Stimulated activated CD4-positive, alpha-beta T cell treated with anti-CD3 and anti-CD28 coated beads, Interleukin-4, amount 100 ng/mL, for 4 hours (primary cell): ENCODE results near the gene TECPR2.
"Not testable (repeated sequence)": the region's sequence is repeated elsewhere in the genome, so short reads cannot be mapped to it uniquely, and the experiment has no call there.

ENCODE experiments used
- DNase-seq, 2 experiments: peaks; one replicate each; pipeline ENCODE4 v3.0.0-alpha.2; 2020

The TECPR2 gene

DNA sequence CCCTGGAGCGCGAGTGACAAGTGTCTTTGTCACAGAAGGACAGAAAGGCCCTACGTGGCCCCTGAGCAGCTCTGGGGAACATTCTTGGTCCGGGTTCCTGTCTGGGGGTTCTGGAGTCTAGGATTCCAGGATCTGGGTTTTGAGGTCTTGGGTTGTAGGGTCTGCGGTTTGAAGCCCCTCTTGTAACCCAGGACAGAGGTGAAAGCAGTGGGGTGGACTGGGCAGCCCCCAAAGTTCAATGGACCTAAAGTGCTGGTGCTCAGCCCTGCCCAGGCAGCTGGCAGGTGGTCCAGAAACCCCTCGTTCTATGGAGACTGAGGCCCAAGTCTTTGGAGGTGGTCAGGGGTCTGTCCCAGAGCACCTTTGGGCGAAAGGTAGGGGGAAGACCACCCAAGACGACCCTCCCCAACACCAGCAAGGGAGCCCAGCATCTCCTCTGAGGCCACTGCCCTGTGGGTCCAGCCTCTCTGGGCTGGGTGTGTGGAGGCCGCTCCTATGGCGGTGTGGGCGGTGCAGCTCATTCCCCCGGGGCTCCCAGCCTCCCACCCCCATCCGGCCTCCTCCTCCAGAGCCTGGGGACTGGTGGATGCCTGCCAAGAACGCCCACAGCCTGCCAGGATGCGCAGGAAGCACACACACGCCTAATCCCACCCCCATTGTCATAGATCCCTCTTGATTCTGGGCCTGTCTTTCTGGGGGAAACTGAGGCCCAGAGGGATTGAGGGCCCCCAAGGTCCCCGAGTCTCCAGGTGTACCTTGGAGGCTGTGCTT lies 177.0 kb downstream of the TECPR2 start:
- no peak for DNase-seq

DNA sequence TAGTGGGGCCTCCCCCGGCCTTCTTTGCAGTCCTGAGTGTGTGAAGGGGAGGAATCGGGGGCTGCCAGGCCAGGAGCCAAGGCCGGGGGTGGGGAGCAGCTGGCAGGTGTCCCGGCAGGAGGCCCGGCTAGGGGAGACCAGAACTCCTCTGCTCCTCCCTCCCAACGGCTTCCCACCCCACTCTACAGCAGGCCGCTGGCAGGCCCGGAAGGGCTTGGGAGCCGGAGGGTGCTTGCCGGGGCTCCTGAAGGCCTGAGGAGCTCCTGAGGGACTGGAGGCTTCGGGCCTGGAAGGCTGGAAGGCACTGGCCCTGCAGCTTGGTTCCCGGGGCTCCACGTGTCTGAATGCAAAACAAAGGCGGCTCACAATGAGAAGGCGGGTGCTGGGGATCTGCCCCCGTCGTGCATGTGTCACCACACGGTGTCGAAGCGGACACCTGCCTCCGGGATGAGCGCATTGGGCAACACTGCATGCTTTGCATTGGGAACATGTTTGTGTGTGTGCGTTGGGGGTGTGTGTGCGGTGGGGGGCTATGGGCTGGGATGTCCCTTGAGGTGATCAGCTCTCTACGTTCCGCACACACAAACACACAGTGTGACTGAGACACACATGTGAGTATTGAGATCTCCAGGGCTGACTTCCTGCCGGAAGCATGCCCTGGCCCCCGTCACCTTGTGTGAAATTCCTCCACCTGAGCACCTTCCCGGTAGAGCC lies 177.7 kb downstream of the TECPR2 start:
- DNase-seq = no peak

DNA sequence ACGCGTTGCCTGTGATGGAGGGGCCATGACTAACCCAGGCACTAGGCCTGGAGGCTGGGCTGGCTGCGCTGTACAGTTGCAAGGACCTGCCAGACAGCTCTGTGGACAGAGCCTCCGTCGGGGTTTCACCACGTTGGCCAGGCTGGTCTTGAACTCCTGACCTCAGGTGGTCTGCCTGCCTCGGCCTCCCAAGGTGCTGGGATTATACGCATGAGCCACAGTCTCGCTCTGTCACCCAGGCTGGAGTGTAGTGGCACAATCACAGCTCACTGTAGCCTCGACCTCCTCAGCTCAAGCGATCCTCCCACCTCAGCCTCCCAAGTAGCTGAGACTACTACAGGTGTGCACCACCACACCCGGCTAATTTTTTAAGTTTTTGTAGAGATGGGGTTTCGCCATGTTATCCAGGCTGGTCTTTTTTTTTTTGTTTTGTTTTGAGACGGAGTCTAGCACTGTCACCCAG lies 178.3 kb downstream of the TECPR2 start:
- DNase-seq = not testable (repeated sequence)

DNA sequence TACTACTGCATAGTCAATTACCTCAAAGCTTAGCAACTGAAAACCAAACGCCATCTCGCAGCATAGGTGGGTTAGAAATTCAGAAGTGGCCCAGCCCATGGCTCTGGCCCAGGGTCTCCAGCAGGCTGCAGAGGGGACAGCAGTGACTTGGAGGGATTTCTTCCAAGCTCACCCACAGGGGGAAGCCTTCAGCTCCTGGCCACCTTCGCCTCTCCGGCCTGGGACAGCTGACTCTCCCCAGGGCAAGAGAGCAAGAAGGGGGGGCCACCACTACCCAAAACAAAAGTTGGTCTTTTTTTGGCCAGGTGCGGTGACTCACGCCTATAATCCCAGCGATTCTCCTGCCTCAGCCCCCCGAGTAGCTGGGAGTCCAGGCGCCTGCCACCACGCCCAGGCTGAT lies 179.0 kb downstream of the TECPR2 start:
- DNase-seq = no peak

DNA sequence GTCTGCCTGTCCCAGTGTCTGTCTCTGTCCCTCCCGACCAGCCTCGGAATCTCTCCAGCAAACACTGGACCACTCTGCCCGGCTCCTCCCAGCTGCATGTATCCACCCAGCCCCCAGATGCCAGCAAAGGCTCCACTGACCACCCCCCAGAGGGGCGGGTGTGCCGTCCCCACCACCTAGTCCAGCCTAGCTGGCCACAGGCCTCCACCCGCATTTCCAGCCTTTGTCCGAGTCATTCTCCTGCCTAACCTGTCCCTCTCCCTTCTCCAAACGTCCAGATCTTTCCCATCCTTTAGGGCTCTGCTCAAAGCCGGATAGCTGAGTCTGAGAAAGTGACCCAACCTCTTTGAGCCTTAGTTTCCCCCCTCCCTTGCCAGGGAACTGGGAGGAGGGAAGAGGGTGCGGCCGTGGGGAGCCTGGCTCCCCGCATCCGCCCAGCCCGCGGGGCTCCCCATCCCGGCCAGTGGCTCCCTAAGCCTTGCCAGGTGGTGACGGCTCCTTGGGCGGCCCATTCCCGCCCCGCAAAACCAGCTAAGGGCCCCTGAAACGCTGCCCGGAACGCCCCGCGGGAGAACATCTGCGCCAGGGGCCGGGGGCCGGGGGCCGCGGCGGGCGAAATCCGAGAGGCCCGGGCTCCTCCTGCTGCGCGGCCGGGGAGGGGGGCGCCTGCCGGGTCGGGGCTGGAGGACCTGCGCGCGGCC lies 181.5 kb downstream of the TECPR2 start:
- DNase-seq = no peak

DNA sequence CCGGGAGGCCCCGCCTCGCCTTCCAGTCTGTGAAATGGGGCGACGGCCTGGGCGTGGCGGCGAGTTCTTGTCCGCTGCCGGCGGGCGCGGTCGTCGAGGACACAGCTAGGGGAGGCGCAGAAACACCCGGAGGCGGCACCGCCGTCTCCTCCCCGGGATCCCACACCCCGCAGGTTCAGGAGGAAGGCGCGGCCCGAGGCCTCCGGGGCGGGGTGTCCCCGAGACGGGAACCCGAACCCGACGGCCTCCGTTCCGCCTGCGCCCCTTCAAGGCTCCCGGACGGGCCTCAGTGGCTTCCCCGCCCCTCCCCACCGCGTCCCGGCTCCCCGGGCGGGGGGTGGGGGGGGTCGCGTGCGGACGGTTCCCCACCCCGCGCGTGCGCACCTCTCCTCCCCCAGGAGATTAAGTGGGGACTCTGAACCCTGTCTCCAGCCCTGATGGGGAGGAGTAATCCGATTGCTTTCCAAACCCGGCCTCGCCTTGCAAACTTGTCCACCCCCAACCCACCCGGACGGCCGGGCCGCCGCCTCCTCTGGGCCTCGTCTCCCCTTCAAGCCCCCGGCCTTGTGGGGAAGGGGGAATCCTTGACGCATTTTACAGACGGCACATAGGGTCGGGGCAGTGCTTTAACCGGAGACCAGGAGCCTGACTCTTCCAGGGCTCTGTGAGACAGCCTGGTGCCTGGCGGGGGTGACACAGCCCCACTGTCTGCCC lies 182.2 kb downstream of the TECPR2 start:
- DNase-seq = no peak

DNA sequence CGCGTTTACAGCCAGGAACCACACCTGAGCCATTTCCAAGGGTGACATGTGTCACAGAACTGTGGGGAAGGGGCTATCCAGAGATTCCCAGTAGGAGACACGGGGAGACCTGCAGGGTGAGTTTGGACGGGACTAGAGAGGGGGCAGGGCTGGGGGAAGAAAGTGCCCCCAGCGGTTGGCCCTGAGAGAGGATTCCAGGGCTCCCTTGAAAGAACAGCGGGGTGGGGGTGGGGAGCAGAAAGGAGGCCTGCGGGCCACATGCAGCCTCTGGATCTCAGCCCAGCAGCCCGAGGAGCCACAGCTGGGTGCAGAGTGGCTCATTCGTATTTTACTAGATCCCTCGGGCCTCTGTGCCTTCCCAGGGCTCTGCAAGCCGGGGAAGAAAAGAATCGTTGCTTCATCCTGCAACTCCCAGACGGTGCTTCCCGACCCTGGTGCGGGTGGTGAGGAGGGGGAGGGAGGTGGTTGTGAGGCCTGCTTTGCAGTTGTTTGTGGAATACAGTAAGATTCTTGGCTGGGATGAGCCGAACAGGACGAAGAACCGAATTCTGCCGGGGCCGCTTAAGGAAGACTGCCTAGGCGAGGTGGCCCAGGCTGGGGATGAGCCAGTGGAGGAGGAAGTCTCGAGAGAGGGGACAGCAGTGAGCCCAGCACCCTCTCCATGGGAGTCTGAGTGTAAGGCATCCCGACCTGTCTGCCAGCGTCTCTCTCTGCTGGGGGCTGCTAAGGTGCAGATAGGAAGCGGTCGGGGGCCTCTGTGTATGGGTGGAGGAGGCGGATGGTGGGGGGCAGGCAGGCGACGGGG lies 182.9 kb downstream of the TECPR2 start:
- DNase-seq = no peak

DNA sequence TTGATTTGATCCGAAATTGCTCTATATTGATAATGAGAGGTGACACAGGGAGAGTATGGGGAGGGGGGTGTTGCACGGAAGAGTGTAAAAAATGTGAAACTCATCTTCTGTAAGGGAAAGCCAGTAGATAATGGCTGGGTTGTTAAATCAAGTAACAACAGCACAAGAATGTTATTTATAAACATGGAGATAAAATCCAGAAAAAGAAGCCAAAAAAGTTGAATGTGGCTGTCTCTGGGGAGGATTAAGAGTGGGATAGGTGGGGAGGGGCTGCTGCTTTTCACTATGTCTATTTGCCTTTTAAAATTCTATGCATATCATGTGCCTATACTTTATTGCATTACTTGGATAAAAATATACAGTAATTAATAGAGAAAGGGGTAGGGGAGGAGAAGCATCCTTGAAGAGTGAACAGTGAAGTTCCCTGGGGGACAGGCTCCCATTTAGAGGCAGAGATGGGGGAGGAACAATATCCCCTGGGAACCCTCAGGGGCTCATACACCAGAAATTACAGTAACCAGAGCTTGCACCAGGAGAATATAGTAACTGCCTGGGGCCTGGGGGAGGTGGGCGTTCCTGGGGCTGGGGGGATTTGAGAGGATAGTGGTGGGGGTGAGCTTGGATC lies 186.0 kb downstream of the TECPR2 start:
- no peak for DNase-seq

DNA sequence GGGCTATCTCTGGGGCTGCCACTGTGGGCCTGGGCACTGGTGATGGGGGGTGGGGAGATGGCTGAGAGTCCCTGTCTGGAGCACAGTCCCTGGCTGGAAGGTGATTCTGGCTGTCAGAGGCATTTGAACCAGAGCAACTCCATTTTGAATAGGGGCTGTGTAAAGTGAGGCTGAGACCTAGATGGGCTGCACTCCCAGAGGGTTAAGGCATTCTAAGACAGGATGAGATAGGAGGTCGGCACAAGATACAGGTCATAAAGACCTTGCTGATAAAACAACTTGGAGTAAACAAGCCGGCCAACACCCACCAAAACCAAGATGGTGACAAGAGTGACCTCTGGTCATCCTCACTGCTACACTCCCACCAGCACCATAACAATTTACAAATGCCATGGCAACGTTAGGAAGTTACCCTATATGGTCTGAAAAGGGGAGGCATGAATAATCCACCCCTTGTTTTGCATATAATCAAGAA lies 188.2 kb downstream of the TECPR2 start:
- DNase-seq = not testable (repeated sequence)
